ENCODE results near the gene IL1RL2. TPM values are rescaled to one million over a fixed set of nuclear protein-coding genes. Genes with fewer than 3 reads are reported as not detected.
A peak's percentile ranks its signal among the peaks of the same experiment; 100 is the strongest.

IL1RL2 gene
- total RNA-seq, 4 donors from 2014 or later = 12.7 to 21.9 (median 18.5) TPM

- intact Hi-C loops (cut with DNase I; ENCODE audit: low total_unique reads) = loop anchor here (10.0 kb wide), 1 partner anchor 371 kb away; no protein-coding TSS in a partner anchor
- peak in 1 of 2 donors; percentile 86 for DNase-seq (ENCODE audit: low spot score in 2 of 2)
- TF ChIP-seq POLR2A (IDR thresholded peaks at IDR 0.05) (no peak), CTCF (IDR thresholded peaks at IDR 0.05) (no peak)
- no peak overlapping the region for H3K4me3 ChIP-seq (ENCODE audit: low read depth, poor library complexity, severe bottlenecking)
- 60 to 65% methylated on average over 27 of the region's 27 CpGs for WGBS, 2 donors
Measured at GRCh38 chr2:102245266-102246151, 58.7 kb downstream of the IL1RL2 start.

- TF ChIP-seq POLR2A (IDR thresholded peaks at IDR 0.05) (no peak), CTCF (IDR thresholded peaks at IDR 0.05) (no peak)
- no peak overlapping the region for H3K4me3 ChIP-seq (ENCODE audit: low read depth, poor library complexity, severe bottlenecking)
- intact Hi-C loops (cut with DNase I; ENCODE audit: low total_unique reads) = loop anchor here (10.0 kb wide), 1 partner anchor 104 kb away; the partner anchor contains the start of gene IL18R1
- DNase-seq (ENCODE audit: low spot score in 2 of 2) = peak in 1 of 2 donors; percentile 84
- WGBS, 2 donors = 87 to 88% methylated on average over 26 to 27 of the region's 37 CpGs
Measured at GRCh38 chr2:102250278-102250821, 63.5 kb downstream of the IL1RL2 start.

- H3K4me3 ChIP-seq (ENCODE audit: low read depth, poor library complexity, severe bottlenecking) = no peak overlapping the region
- DNase-seq (ENCODE audit: low spot score in 2 of 2) = peak in 1 of 2 donors; percentile 92
- TF ChIP-seq POLR2A (IDR thresholded peaks at IDR 0.05) = no peak
- TF ChIP-seq CTCF (IDR thresholded peaks at IDR 0.05) = no peak
- 7 to 10% methylated on average over 42 to 51 of the region's 52 CpGs for WGBS, 2 donors
- intact Hi-C loops (cut with DNase I; ENCODE audit: low total_unique reads) = loop anchor here (10.0 kb wide), 1 partner anchor 104 kb away; the partner anchor contains the start of gene IL18R1
Measured at GRCh38 chr2:102251042-102251848, 64.4 kb downstream of the IL1RL2 start.

GRCh38 chr2:102251849-102252203, 65.0 kb downstream of the IL1RL2 start:
- intact Hi-C loops (cut with DNase I; ENCODE audit: low total_unique reads) = loop anchor here (10.0 kb wide), 1 partner anchor 103 kb away; the partner anchor contains the start of gene IL18R1
- no peak for DNase-seq (ENCODE audit: low spot score in 2 of 2)
- TF ChIP-seq CTCF (IDR thresholded peaks at IDR 0.05) (no peak), POLR2A (IDR thresholded peaks at IDR 0.05) (no peak)
- H3K4me3 ChIP-seq (ENCODE audit: low read depth, poor library complexity, severe bottlenecking) = no peak overlapping the region
- 5 to 29% methylated on average over 1 of the region's 1 CpG for WGBS, 2 donors

GRCh38 chr2:102252236-102252635, 65.4 kb downstream of the IL1RL2 start:
- DNase-seq (ENCODE audit: low spot score in 2 of 2) = no peak
- H3K4me3 ChIP-seq (ENCODE audit: low read depth, poor library complexity, severe bottlenecking) = no peak overlapping the region
- intact Hi-C loops (cut with DNase I; ENCODE audit: low total_unique reads) = loop anchor here (10.0 kb wide), 1 partner anchor 103 kb away; the partner anchor contains the start of gene IL18R1
- TF ChIP-seq POLR2A (IDR thresholded peaks at IDR 0.05) (no peak), CTCF (IDR thresholded peaks at IDR 0.05) (no peak)
- WGBS, 2 donors = 76 to 97% methylated on average over 2 of the region's 2 CpGs

All from lower leg skin (tissue), 4 donors.